Activated naive CD8-positive, alpha-beta T cell (primary cell): ENCODE measurements around the gene ETV4.

Source experiments
- H3K27ac Mint-ChIP-seq: one replicate; pipeline ENCODE4 v1.8.0; 2021; ENCODE audit warnings: mixed read lengths
- H3K27me3 Mint-ChIP-seq: one replicate; pipeline ENCODE4 v1.8.0; 2021; ENCODE audit warnings: mixed read lengths
- H3K36me3 Mint-ChIP-seq: one replicate; pipeline ENCODE4 v1.8.0; 2021; ENCODE audit warnings: mixed read lengths
- H3K4me1 Mint-ChIP-seq: one replicate; pipeline ENCODE4 v1.8.0; 2021; ENCODE audit warnings: low read depth, mixed read lengths
- H3K4me3 Mint-ChIP-seq: one replicate; pipeline ENCODE4 v1.8.0; 2021; ENCODE audit warnings: mild to moderate bottlenecking, mixed read lengths
- H3K9me3 Mint-ChIP-seq: one replicate; pipeline ENCODE4 v1.8.0; 2021; ENCODE audit warnings: low read depth, mixed read lengths

Gene ETV4

DNA sequence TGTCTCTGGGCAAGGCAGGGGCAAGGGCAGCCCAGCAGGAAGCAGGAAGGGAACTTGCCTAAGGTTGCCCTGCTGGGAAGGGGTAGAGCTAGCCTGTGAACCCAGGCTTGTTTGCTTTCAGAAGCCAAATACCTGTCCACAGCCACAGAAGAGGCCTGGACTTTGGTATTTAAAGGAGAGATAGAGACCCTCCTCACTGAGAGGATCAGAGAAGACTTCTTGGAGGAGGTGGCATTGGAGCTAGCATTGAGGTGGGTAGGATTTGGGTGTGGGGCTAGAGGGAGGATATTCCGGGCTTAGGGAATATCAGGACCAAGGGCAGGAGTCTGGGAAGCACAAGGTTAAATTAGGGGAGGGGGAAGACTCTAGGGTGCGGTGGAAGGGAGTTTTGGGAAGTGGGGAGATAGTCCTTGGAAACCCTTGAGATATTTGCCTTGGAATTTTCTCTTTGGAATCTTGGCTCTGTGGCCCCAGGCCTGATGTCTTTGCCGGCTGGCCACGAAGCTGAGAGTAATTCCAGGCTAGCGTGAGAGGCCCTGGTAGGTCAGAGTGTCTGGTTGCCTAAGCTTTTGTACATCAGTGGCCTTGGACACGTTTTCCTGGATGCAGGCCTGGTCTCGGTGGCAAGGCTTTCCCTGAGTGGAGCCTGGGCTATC lies 13.1 kb upstream of the ETV4 start:
- peaks cover 26% of the 10 kb centered on the region for H3K27me3 Mint-ChIP-seq

DNA sequence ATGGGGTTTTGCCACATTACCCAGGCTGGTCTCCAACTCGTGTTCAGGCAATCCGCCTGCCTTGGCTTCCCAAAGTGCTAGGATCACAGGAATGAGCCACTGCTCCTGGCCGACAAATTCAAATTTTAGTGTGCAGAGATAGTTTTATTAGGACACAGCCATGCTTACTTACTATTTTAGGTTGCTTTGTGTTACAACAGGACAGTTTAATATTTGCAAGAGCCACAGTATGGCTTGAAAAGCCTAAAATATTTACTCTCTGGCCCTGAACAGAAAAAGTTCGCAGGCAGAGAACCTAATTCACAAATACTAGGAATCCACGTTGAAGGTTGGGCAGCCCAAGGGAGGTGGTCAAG lies 12.6 kb upstream of the ETV4 start:
- Mint-ChIP-seq H3K9me3 (no peaks in the 10 kb centered on the region), H3K36me3 (peaks cover 8% of the 10 kb centered on the region)

More for the DNA sequence above, 13.1 kb upstream of the ETV4 start:
- no peak overlapping the region for H3K4me3 Mint-ChIP-seq
- H3K9me3 Mint-ChIP-seq, result no peaks in the 10 kb centered on the region
- H3K36me3 Mint-ChIP-seq, result peaks cover 8% of the 10 kb centered on the region
- no peak overlapping the region for H3K27ac Mint-ChIP-seq
- peaks cover 6% of the 10 kb centered on the region for H3K4me1 Mint-ChIP-seq

DNA sequence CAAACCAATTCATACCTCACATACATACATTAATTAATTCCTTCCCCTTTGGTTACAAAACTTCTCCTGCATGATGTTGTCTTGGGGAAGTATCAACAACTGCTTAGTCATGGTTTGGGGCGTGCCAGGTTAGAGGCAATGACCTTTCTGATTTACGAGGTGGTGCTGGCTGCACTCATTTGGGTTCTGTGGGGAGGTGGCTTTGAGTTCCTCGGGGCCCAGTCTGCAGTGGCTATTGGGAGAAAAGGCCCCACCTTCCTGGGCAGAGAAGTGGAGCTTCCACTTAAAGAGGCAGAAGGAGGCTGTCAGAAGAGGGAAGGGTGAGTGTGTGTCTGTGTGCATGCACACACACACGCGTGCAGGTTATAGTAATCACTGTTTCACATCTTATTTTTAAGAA lies 10.2 kb upstream of the ETV4 start:
- H3K27me3 Mint-ChIP-seq, result peaks cover 10% of the 10 kb centered on the region
- no peak overlapping the region for H3K4me3 Mint-ChIP-seq
- no peak overlapping the region for H3K27ac Mint-ChIP-seq
- no peaks in the 10 kb centered on the region for H3K9me3 Mint-ChIP-seq
- peaks cover 4% of the 10 kb centered on the region for H3K4me1 Mint-ChIP-seq
- peaks cover 8% of the 10 kb centered on the region for H3K36me3 Mint-ChIP-seq

More for the DNA sequence above, 12.6 kb upstream of the ETV4 start:
- Mint-ChIP-seq H3K4me3 (no peak overlapping the region), H3K4me1 (peaks cover 6% of the 10 kb centered on the region), H3K27ac (no peak overlapping the region), H3K27me3 (peaks cover 23% of the 10 kb centered on the region)

DNA sequence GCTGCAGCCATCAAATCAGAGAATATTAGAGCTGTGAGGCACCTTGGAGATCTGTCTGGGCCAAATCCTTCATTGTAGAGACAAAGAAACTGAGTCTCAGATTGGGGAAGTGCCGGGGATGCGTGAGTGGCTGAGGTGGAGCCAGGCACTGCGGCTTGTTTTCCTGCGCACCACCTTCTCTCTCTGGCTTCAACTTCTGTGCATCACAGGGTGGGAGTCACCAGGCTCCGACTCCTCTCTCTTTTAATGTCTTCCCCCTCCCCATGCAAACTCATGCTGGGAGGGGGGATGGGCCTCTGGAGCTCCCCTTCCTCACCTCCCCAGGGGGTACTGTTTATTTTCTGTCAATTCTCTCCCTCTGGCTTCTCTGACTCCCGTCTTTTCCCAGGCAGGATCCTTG lies 8.7 kb upstream of the ETV4 start:
- Mint-ChIP-seq H3K27ac (no peak overlapping the region), H3K4me1 (peaks cover 1% of the 10 kb centered on the region), H3K27me3 (peaks cover 13% of the 10 kb centered on the region), H3K9me3 (no peaks in the 10 kb centered on the region), H3K4me3 (no peak overlapping the region), H3K36me3 (peaks cover 6% of the 10 kb centered on the region)

DNA sequence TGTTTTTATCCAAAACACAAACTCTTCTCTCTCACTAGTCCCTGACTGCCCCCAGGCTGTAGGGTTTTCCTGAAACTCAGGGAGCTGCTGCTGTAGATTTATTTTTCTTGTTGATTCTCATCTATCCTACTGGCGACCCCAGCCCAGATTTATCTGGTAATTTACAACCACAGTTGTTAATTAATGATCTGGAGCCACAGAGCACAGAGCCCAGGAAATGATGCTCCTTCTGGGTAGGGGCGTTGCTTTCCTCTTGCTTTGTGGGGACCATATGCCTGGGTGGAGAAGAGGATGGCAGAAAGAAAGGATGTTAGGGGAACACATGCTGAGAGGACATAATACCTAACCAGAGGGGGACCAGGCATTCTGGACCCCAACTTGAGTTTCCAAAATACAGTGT lies 7.4 kb upstream of the ETV4 start:
- peaks cover 22% of the 10 kb centered on the region for H3K27me3 Mint-ChIP-seq

DNA sequence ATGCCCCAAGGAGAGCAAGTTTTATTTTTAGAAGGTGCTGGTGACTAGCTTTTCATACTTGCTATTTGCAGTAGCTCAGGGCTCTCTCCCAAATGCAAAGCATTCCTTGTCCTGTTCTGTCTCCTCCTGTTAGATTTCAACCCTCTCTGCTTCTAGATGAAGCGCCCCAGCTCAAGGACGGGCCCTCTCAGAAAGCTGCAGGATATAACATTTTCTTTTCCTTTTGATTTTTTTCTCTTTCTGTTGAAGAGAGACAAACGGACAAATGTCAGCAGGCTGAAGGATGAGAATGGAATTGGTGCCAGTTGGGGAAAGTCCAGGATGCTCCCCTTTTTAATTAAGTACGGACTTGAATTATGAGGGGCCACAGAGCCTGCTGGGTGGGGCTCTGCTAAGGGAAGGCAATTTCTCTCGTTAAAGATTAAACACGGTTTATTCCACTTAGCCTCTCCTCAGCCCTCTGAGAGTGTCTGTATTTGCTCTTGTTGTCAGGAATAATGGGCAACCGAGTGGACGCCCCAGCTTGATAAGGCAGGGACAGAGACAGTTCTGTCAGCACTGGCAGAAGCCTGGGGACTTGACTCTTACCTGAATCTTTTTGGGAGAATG lies 6.2 kb upstream of the ETV4 start:
- Mint-ChIP-seq H3K9me3 (no peaks in the 10 kb centered on the region), H3K36me3 (peaks cover 6% of the 10 kb centered on the region), H3K27ac (no peak overlapping the region), H3K27me3 (peaks cover 28% of the 10 kb centered on the region), H3K4me3 (no peak overlapping the region), H3K4me1 (peaks cover 5% of the 10 kb centered on the region)

More for the DNA sequence above, 7.4 kb upstream of the ETV4 start:
- Mint-ChIP-seq H3K4me1 (no peaks in the 10 kb centered on the region), H3K9me3 (no peaks in the 10 kb centered on the region), H3K36me3 (peaks cover 6% of the 10 kb centered on the region), H3K4me3 (no peak overlapping the region), H3K27ac (no peak overlapping the region)

DNA sequence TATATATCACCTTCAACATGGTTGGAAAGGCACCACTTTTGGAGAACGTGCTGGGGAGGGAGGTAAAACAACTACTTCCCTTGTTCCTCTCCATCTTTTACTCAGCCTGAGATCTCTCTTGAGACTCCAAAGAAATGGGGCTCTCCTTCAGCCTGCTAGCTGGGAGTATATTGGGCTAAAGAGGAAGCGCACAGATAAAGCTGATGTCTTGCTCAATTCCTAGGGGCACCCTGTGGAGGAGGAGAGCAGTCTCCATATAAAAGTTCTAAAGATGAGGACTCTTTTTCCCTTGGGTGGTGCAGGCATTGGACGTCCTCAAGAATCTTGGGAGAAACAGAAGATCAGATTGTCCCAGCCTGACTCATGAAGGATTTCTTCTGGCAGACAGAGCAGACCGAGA lies 4.6 kb upstream of the ETV4 start:
- Mint-ChIP-seq H3K9me3 (no peaks in the 10 kb centered on the region), H3K4me3 (no peak overlapping the region), H3K36me3 (no peaks in the 10 kb centered on the region), H3K27me3 (peaks cover 27% of the 10 kb centered on the region), H3K27ac (no peak overlapping the region), H3K4me1 (peaks cover 15% of the 10 kb centered on the region)

DNA sequence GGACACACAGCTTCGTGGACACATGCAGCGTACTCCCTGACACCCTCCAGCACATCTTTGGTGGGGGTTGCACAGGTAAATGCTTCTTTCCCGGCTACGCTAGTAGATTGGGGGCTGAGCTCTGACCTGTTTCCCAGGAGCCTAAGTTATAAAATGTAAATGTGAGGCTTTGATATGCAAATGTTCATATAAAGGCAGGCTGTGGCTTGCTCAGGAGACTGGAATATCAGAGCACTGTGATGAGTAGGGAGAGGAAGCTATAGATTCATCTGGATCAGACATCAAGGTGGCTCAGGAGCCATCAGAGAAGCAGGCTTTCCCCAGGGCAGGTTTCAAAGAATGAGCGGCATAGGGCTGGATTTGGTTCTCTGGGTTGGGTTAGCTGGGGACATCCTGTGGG lies 3.4 kb upstream of the ETV4 start:
- no peaks in the 10 kb centered on the region for H3K9me3 Mint-ChIP-seq
- no peak overlapping the region for H3K27ac Mint-ChIP-seq
- no peaks in the 10 kb centered on the region for H3K36me3 Mint-ChIP-seq

DNA sequence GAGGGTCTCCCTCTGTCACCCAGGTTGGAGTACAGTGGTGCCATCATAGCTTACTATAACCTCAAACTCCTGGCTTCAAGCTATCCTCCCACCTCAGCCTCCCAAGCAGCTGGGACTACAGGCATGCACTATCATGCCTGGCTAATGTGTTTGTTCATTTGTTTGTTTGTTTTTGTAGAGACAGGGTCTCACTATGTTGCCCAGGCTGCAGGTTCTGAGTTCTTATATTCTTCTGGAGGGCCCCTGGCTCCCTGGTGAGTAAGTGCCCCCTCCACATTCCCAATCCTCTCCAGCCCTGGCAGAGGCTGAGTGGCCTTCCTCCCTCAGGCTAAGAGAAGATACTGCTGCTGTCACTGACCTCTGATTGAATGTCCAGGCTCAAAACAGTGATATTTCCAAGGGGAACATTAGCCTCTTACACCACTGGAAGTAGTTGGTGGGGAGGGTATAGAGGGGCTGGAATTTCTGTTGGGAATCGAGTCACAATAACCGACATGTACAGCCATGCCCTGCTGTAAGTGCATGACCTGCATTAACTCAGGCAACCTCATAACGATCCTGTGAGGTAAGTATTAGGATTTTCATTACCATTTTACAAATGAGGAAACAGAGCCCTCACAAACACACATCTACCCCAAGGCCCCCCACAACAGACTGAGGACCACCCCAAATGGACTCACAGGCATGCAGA lies 2.7 kb upstream of the ETV4 start:
- Mint-ChIP-seq H3K9me3 (no peaks in the 10 kb centered on the region), H3K27me3 (peaks cover 29% of the 10 kb centered on the region), H3K4me3 (no peak overlapping the region), H3K27ac (no peak overlapping the region), H3K4me1 (peaks cover 18% of the 10 kb centered on the region), H3K36me3 (no peaks in the 10 kb centered on the region)

More for the DNA sequence above, 3.4 kb upstream of the ETV4 start:
- H3K4me1 Mint-ChIP-seq, result peaks cover 18% of the 10 kb centered on the region
- no peak overlapping the region for H3K4me3 Mint-ChIP-seq
- peaks cover 27% of the 10 kb centered on the region for H3K27me3 Mint-ChIP-seq

DNA sequence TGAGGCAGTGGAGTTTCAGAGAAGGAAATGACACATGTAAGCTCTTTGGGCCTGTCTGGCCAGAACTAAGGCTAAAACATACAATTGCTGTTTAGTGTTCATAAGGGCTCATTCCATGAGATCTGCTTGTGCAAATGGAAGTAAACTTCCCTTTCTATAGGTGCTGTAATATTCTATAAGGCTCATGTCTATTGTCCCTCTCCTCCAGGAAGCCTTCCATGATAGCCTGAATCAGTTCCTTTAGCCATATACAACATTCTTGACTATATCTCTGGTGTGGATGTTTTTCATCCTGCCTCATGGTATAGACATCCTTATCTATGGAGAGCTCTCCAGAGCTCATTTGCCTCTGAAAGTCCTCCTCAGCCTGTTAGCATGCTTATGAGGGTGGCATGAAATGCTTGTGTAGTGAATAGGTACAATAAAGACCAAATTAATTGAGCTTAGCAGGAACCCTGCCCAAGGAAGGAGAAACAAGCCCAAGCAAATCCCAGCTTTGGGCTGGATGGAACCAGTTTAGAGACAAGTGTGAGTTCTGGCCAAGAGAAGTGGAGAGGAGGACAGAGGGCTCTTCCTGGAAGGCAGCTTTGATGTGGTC lies 1.6 kb upstream of the ETV4 start:
- H3K36me3 Mint-ChIP-seq, result no peaks in the 10 kb centered on the region
- H3K27ac Mint-ChIP-seq, result no peak overlapping the region
- H3K9me3 Mint-ChIP-seq, result no peaks in the 10 kb centered on the region
- peaks cover 18% of the 10 kb centered on the region for H3K4me1 Mint-ChIP-seq
- H3K4me3 Mint-ChIP-seq, result peak overlapping the region; percentile 88
- H3K27me3 Mint-ChIP-seq, result peaks cover 31% of the 10 kb centered on the region

DNA sequence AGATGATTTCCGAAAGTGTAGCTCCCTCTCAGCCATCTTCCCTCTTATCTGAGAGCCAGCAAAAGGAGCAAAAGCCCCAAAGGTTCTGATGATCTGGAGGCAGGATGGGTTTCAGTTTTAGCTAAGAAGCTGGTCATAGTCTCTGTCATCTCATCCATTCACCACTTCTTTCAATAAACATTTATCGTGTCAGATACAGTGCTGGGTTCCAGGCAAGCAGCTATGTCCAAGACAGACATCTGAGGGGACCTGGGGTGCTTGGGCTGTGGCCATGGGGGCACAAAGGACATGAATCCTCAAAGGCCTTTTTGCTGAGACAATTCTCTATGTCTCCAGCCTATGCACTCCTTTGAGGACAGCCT lies 1.0 kb upstream of the ETV4 start:
- Mint-ChIP-seq H3K27me3 (peaks cover 29% of the 10 kb centered on the region), H3K4me3 (peak overlapping the region; percentile 88), H3K9me3 (no peaks in the 10 kb centered on the region), H3K4me1 (peaks cover 18% of the 10 kb centered on the region), H3K36me3 (no peaks in the 10 kb centered on the region), H3K27ac (no peak overlapping the region)

DNA sequence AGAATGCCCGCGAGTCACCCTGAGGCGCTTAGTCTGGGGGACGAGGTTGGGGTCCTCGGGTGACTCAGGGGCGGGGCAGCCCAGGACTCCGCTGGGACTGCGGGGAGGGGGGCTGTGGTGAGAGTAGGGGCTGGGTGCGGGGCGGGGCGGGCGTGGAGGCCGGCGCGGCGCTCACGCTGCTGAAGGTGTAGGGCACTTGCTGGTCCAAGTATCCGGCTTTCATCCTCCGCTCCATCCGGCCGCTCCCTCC lies 832 bp downstream of the ETV4 start:
- H3K4me1 Mint-ChIP-seq, result peaks cover 18% of the 10 kb centered on the region

DNA sequence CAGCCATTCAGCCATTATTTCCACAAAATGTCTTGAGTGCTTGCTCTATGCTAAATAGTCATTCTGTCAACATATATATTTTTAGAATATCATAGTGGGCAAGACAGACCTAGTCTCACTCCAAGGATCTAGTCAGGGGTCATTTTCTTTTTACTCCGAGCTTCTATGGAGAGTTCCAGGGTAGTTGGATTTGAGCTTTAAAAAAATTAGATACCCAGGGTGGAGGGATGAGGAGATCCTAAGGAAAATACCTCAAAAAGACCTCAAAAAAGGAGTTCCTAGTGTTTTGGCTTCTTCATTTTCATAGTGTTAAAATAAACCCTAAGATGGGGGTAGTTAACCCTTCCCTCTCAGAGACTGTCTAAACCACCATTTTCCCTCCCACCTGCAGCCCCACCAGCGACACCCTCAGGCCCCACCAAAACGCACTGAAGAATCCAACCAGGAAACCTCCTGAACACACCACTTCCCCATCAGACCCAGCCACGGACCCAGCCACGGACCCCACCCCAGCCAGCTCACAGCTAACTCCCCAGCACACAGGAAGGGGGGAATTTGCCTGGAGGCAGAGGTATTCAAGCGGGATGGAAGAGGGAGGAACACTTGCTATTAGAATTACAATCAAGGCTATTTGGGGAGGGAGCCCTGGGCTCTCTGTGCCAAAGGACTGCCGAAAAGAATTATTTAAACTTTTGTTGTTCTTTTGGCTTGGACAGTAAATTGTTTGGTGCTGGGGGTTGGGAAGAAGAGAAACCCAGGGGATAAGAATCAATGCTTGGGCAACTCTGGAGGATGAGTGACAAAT lies 2.2 kb downstream of the ETV4 start:
- no peaks in the 10 kb centered on the region for H3K9me3 Mint-ChIP-seq
- peaks cover 18% of the 10 kb centered on the region for H3K4me1 Mint-ChIP-seq
- peaks cover 16% of the 10 kb centered on the region for H3K27me3 Mint-ChIP-seq
- H3K4me3 Mint-ChIP-seq, result peak overlapping the region; percentile 74
- H3K36me3 Mint-ChIP-seq, result no peaks in the 10 kb centered on the region
- no peak overlapping the region for H3K27ac Mint-ChIP-seq

More for the DNA sequence above, 832 bp downstream of the ETV4 start:
- no peaks in the 10 kb centered on the region for H3K36me3 Mint-ChIP-seq
- H3K9me3 Mint-ChIP-seq, result no peaks in the 10 kb centered on the region
- H3K27me3 Mint-ChIP-seq, result peaks cover 24% of the 10 kb centered on the region
- H3K4me3 Mint-ChIP-seq, result peak overlapping the region; percentile 74
- no peak overlapping the region for H3K27ac Mint-ChIP-seq

DNA sequence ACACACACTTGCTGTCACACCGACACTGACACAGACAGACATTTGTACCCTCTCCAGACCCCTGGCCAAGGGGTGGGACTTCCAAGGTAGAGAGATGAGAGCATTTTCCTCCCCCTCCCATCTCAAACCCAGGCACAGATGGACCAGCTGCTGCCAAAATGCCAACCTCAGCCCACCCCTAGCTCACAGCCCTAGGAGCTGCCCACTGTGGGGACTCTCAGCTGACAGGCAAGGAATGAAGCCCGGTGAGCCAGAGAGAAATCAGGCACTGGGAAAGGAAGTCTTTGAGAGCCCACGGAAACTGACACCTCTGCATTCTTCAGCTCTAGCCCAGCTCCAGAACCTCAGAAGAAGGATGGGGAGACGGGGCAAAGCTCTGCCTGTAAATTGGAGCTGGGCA lies 2.8 kb downstream of the ETV4 start:
- no peaks in the 10 kb centered on the region for H3K36me3 Mint-ChIP-seq
- peaks cover 15% of the 10 kb centered on the region for H3K27me3 Mint-ChIP-seq
- no peaks in the 10 kb centered on the region for H3K9me3 Mint-ChIP-seq
- peaks cover 18% of the 10 kb centered on the region for H3K4me1 Mint-ChIP-seq
- H3K27ac Mint-ChIP-seq, result no peak overlapping the region
- no peak overlapping the region for H3K4me3 Mint-ChIP-seq

DNA sequence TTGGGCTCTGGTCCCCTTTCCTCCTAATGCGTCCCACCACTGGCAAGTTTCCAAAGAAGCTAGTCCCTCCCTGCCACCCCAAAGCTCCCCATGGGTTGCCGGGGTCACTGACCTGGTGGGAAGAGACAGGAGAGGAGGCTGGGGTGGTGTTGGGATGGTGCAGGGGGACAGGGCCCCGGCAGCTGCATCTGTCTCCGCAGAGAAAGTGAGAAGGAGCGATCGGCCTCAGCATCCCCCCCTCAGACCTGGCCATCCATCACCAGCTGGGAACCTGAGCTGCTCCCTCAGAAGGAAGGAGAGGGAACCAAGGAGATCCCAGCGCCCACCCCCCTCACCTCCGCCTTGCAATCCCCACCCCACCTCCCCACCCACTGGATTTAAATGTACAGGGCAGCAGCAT lies 3.3 kb downstream of the ETV4 start:
- Mint-ChIP-seq H3K9me3 (no peaks in the 10 kb centered on the region), H3K27ac (no peak overlapping the region), H3K4me1 (peaks cover 16% of the 10 kb centered on the region), H3K27me3 (peaks cover 13% of the 10 kb centered on the region), H3K4me3 (no peak overlapping the region), H3K36me3 (no peaks in the 10 kb centered on the region)
